DMS153 treated with DMSO at 0.1 percent for 48 hours (cell line): ENCODE results near the gene EPHA4.

Experiments used
- DNase-seq: peaks from one replicate; lab custom pipeline; 2025; ENCODE audit not compliant: unreplicated experiment; lab: John Stamatoyannopoulos, UW

Gene EPHA4

GRCh38 chr2:221480163-221480562 lies 91.9 kb downstream of the EPHA4 start:
- DNase-seq = no peak

- no peak for DNase-seq
Observed at GRCh38 chr2:221478485-221478863, 93.6 kb downstream of the EPHA4 start.

GRCh38 chr2:221477714-221478484 lies 94.2 kb downstream of the EPHA4 start:
- DNase-seq = no peak

GRCh38 chr2:221476195-221476594 lies 95.9 kb downstream of the EPHA4 start:
- DNase-seq = no peak

GRCh38 chr2:221473451-221473850 lies 98.7 kb downstream of the EPHA4 start:
- DNase-seq = no peak

- no peak for DNase-seq
Observed at GRCh38 chr2:221468317-221468716, 103.8 kb downstream of the EPHA4 start.

- DNase-seq = no peak
Observed at GRCh38 chr2:221467610-221468009, 104.5 kb downstream of the EPHA4 start.

GRCh38 chr2:221466744-221467143 lies 105.4 kb downstream of the EPHA4 start:
- no peak for DNase-seq

- no peak for DNase-seq
Observed at GRCh38 chr2:221465776-221466175, 106.3 kb downstream of the EPHA4 start.

- no peak for DNase-seq
Observed at GRCh38 chr2:221464971-221465370, 107.1 kb downstream of the EPHA4 start.

GRCh38 chr2:221463241-221463896 lies 108.7 kb downstream of the EPHA4 start:
- no peak for DNase-seq

- DNase-seq = no peak
Observed at GRCh38 chr2:221461901-221462300, 110.2 kb downstream of the EPHA4 start.

GRCh38 chr2:221460136-221460535 lies 112.0 kb downstream of the EPHA4 start:
- DNase-seq = no peak

- no peak for DNase-seq
Observed at GRCh38 chr2:221458578-221458977, 113.5 kb downstream of the EPHA4 start.

- no peak for DNase-seq
Observed at GRCh38 chr2:221455214-221455613, 116.9 kb downstream of the EPHA4 start.

GRCh38 chr2:221454459-221455105 lies 117.5 kb downstream of the EPHA4 start:
- no peak for DNase-seq

GRCh38 chr2:221451862-221452788 lies 120.0 kb downstream of the EPHA4 start:
- no peak for DNase-seq

- DNase-seq = no peak
Observed at GRCh38 chr2:221450280-221450679, 121.8 kb downstream of the EPHA4 start.

- no peak for DNase-seq
Observed at GRCh38 chr2:221449406-221449805, 122.7 kb downstream of the EPHA4 start.

GRCh38 chr2:221448844-221449390 lies 123.2 kb downstream of the EPHA4 start:
- DNase-seq = no peak
